Astrocyte (in vitro differentiated cells and primary cell): ENCODE measurements around the gene PLXND1. TPM values are rescaled to one million over a fixed set of nuclear protein-coding genes. Genes with fewer than 3 reads are reported as not detected.

ENCODE experiments used
- DNase-seq: peaks from one replicate; pipeline ENCODE4 v3.0.0-alpha.2; 2010; ENCODE audit warnings: low read depth
- FAIRE-seq: peaks from 2 replicates; lab custom pipeline; 2011; peaks lifted over from hg19 to GRCh38; lab: Jason Lieb, UNC
- H2AFZ ChIP-seq: 2 replicates; pipeline ENCODE4 v1.6.0; 2012; ENCODE audit warnings: low read depth, low read length, inconsistent platforms
- H3K27ac ChIP-seq: 2 replicates; pipeline ENCODE4 v1.5.1; 2011; ENCODE audit warnings: low read depth, low read length, inconsistent platforms
- H3K27me3 ChIP-seq: 2 replicates; pipeline ENCODE4 v1.6.0; 2011; ENCODE audit warnings: low read length, inconsistent platforms; ENCODE audit not compliant: insufficient read depth
- H3K36me3 ChIP-seq: 2 replicates; pipeline ENCODE4 v1.5.1; 2011; ENCODE audit warnings: low read length, inconsistent platforms; ENCODE audit not compliant: insufficient read depth
- H3K4me1 ChIP-seq: 2 replicates; pipeline ENCODE4 v1.5.1; 2011; ENCODE audit warnings: low read length, inconsistent platforms; ENCODE audit not compliant: insufficient read depth
- H3K4me2 ChIP-seq: 2 replicates; pipeline ENCODE4 v1.6.0; 2012; ENCODE audit warnings: low read length, inconsistent platforms
- H3K4me3 ChIP-seq: 2 replicates; pipeline ENCODE4 v1.5.1; 2011; ENCODE audit warnings: low read depth, mild to moderate bottlenecking, low read length, inconsistent platforms; ENCODE audit not compliant: insufficient read depth
- H3K79me2 ChIP-seq: 2 replicates; pipeline ENCODE4 v1.6.0; 2012; ENCODE audit warnings: mild to moderate bottlenecking, low read length, inconsistent platforms; ENCODE audit not compliant: insufficient read depth
- H3K9ac ChIP-seq: 2 replicates; pipeline ENCODE4 v1.6.0; 2012; ENCODE audit warnings: mild to moderate bottlenecking, low read length, inconsistent platforms
- H3K9me3 ChIP-seq: 2 replicates; pipeline ENCODE4 v1.5.1; 2012; ENCODE audit warnings: low read depth, mild to moderate bottlenecking, low read length, inconsistent platforms; ENCODE audit not compliant: insufficient read depth
- H4K20me1 ChIP-seq: 2 replicates; pipeline ENCODE4 v1.6.0; 2012; ENCODE audit warnings: low read length, inconsistent platforms; ENCODE audit not compliant: insufficient read depth
- H3K27ac Mint-ChIP-seq: one replicate; pipeline ENCODE4 v1.8.0; 2021; ENCODE audit warnings: mild to moderate bottlenecking, mixed read lengths; ENCODE audit not compliant: unreplicated experiment
- H3K27me3 Mint-ChIP-seq: one replicate; pipeline ENCODE4 v1.8.0; 2021; ENCODE audit warnings: low read depth, mixed read lengths; ENCODE audit not compliant: unreplicated experiment
- H3K36me3 Mint-ChIP-seq: one replicate; pipeline ENCODE4 v1.8.0; 2021; ENCODE audit warnings: low read depth, mixed read lengths; ENCODE audit not compliant: unreplicated experiment
- H3K4me1 Mint-ChIP-seq: one replicate; pipeline ENCODE4 v1.8.0; 2021; ENCODE audit warnings: low read depth, mixed read lengths; ENCODE audit not compliant: unreplicated experiment
- H3K4me3 Mint-ChIP-seq: one replicate; pipeline ENCODE4 v1.8.0; 2021; ENCODE audit warnings: mild to moderate bottlenecking, moderate library complexity, mixed read lengths; ENCODE audit not compliant: unreplicated experiment
- H3K9me3 Mint-ChIP-seq: one replicate; pipeline ENCODE4 v1.8.0; 2021; ENCODE audit warnings: mild to moderate bottlenecking, mixed read lengths; ENCODE audit not compliant: unreplicated experiment
- CTCF ChIP-seq: IDR thresholded peaks from 2 replicates; pipeline ENCODE4 v1.5.1; 2011; ENCODE audit warnings: low read depth, mild to moderate bottlenecking, inconsistent platforms, low read length, moderate library complexity; ENCODE audit not compliant: insufficient read depth
- EZH2 ChIP-seq: IDR thresholded peaks from 2 replicates; pipeline ENCODE4 v1.6.1; 2012; ENCODE audit warnings: mild to moderate bottlenecking, low read length, inconsistent platforms; ENCODE audit not compliant: insufficient read depth
- total RNA-seq: library from RNA; stranded (reverse); gene quantifications from 2 replicates; pipeline ENCODE4 v1.2.1, GENCODE V29; 2021

PLXND1 gene
- total RNA-seq, 1 donor from 2014 or later: 184 TPM

- Histone ChIP-seq H3K4me1 (peaks cover 7% of the 10 kb centered on the region), H3K4me3 (no peak within 1 kb of the TSS), H2AFZ (no peak within 1 kb of the TSS), H3K27ac (no peak within 1 kb of the TSS), H3K79me2 (no peaks in the 10 kb centered on the region), H3K4me2 (no peak within 1 kb of the TSS), H3K36me3 (no peaks in the 10 kb centered on the region), H3K27me3 (no peaks in the 10 kb centered on the region), H4K20me1 (no peaks in the 10 kb centered on the region), H3K9me3 (no peaks in the 10 kb centered on the region), H3K9ac (no peak within 1 kb of the TSS)
- TF ChIP-seq CTCF (no peak), EZH2 (no peak)
- Mint-ChIP-seq H3K27me3 (peaks cover 9% of the 10 kb centered on the region), H3K4me3 (no peak within 1 kb of the TSS), H3K27ac (peak within 1 kb of the TSS; percentile 26), H3K9me3 (no peaks in the 10 kb centered on the region), H3K36me3 (no peaks in the 10 kb centered on the region), H3K4me1 (peaks cover 11% of the 10 kb centered on the region)
- DNase-seq (no peak), FAIRE-seq (no peak)
Observed at GRCh38 chr3:129528589-129529100, 77.8 kb downstream of the PLXND1 start, which contains the start of gene RHO. TSS of gene RHO (plus strand) at chr3:129528639. CDS start at chr3:129528734, 95 bp downstream.

- no peak overlapping the region for H3K4me2 ChIP-seq
- no peak overlapping the region for H3K4me3 Mint-ChIP-seq
- peaks cover 11% of the 10 kb centered on the region for H3K4me1 Mint-ChIP-seq
- no peaks in the 10 kb centered on the region for H3K79me2 ChIP-seq
- H3K27ac ChIP-seq: no peak overlapping the region
- no peak overlapping the region for H3K27ac Mint-ChIP-seq
- H3K9me3 ChIP-seq: no peaks in the 10 kb centered on the region
- no peaks in the 10 kb centered on the region for H3K27me3 ChIP-seq
- H3K4me1 ChIP-seq: peaks cover 7% of the 10 kb centered on the region
- TF ChIP-seq EZH2 (no peak), CTCF (no peak)
- H3K4me3 ChIP-seq: no peak overlapping the region
- peaks cover 16% of the 10 kb centered on the region for H3K27me3 Mint-ChIP-seq
- H4K20me1 ChIP-seq: no peaks in the 10 kb centered on the region
- no peaks in the 10 kb centered on the region for H3K36me3 ChIP-seq
- H3K36me3 Mint-ChIP-seq: peaks cover under 1% of the 10 kb centered on the region
- no peak overlapping the region for H2AFZ ChIP-seq
- FAIRE-seq (no peak), DNase-seq (no peak)
- H3K9me3 Mint-ChIP-seq: no peaks in the 10 kb centered on the region
- H3K9ac ChIP-seq: no peak overlapping the region
Observed at GRCh38 chr3:129527262-129527661, 79.2 kb downstream of the PLXND1 start.

- Mint-ChIP-seq H3K4me1 (peaks cover 11% of the 10 kb centered on the region), H3K4me3 (no peak overlapping the region), H3K27me3 (peaks cover 18% of the 10 kb centered on the region), H3K9me3 (no peaks in the 10 kb centered on the region), H3K27ac (no peak overlapping the region), H3K36me3 (peaks cover 2% of the 10 kb centered on the region)
- no peaks in the 10 kb centered on the region for H3K36me3 ChIP-seq
- H4K20me1 ChIP-seq: no peaks in the 10 kb centered on the region
- no peak overlapping the region for H3K27ac ChIP-seq
- no peak overlapping the region for H3K9ac ChIP-seq
- no peak overlapping the region for H2AFZ ChIP-seq
- H3K79me2 ChIP-seq: no peaks in the 10 kb centered on the region
- no peak overlapping the region for H3K4me3 ChIP-seq
- no peak overlapping the region for H3K4me2 ChIP-seq
- no peaks in the 10 kb centered on the region for H3K9me3 ChIP-seq
- no peak for DNase-seq
- no peak for TF ChIP-seq EZH2
- no peak for TF ChIP-seq CTCF
- peaks cover 7% of the 10 kb centered on the region for H3K4me1 ChIP-seq
- no peaks in the 10 kb centered on the region for H3K27me3 ChIP-seq
- no peak for FAIRE-seq
Observed at GRCh38 chr3:129526121-129526900, 80.2 kb downstream of the PLXND1 start.
